Smooth muscle cell (in vitro differentiated cells): ENCODE results near the gene TMC3. TPM values are rescaled to one million over a fixed set of nuclear protein-coding genes. Genes with fewer than 3 reads are reported as not detected.

ENCODE experiments used
- DNase-seq: peaks from one replicate; lab custom pipeline; 2025; ENCODE audit not compliant: unreplicated experiment; lab: John Stamatoyannopoulos, UW
- H2AFZ ChIP-seq: fragments of 200-600 bp; sonication (generic); 2 replicates; pipeline ENCODE4 v1.6.0; 2016; ENCODE audit warnings: antibody characterized with exemption, low read depth, mild to moderate bottlenecking
- H3F3A ChIP-seq: fragments of 200-600 bp; sonication (generic); 2 replicates; pipeline ENCODE4 v1.6.0; 2017; ENCODE audit warnings: antibody characterized with exemption, low read depth
- H3K27ac ChIP-seq: fragments of 200-600 bp; sonication (generic); 2 replicates; pipeline ENCODE4 v1.5.1; 2016; ENCODE audit warnings: low read depth, mild to moderate bottlenecking
- H3K27me3 ChIP-seq: fragments of 200-600 bp; sonication (generic); 2 replicates; pipeline ENCODE4 v1.6.1; 2016; ENCODE audit warnings: low read depth, mild to moderate bottlenecking
- H3K36me3 ChIP-seq: fragments of 200-600 bp; sonication (generic); 2 replicates; pipeline ENCODE4 v1.5.1; 2016; ENCODE audit warnings: low read depth
- H3K4me1 ChIP-seq: fragments of 200-600 bp; sonication (generic); 2 replicates; pipeline ENCODE4 v1.5.1; 2016; ENCODE audit warnings: low read depth
- H3K4me2 ChIP-seq: fragments of 200-600 bp; sonication (generic); 2 replicates; pipeline ENCODE4 v1.6.0; 2016; ENCODE audit warnings: mild to moderate bottlenecking
- H3K4me3 ChIP-seq: fragments of 200-600 bp; sonication (generic); 2 replicates; pipeline ENCODE4 v1.5.1; 2016; ENCODE audit warnings: mild to moderate bottlenecking
- H3K79me2 ChIP-seq: fragments of 200-600 bp; sonication (generic); 2 replicates; pipeline ENCODE4 v1.6.0; 2016; ENCODE audit warnings: low read depth, mild to moderate bottlenecking
- H3K9ac ChIP-seq: fragments of 200-600 bp; sonication (generic); 2 replicates; pipeline ENCODE4 v1.6.0; 2016; ENCODE audit warnings: low read depth
- H3K9me3 ChIP-seq: fragments of 200-600 bp; sonication (generic); replicated peaks from 2 replicates; pipeline ENCODE4 v1.5.1; 2016; ENCODE audit warnings: low read depth
- H4K20me1 ChIP-seq: fragments of 200-600 bp; sonication (generic); 2 replicates; pipeline ENCODE4 v1.6.0; 2016; ENCODE audit warnings: low read depth
- WGBS: methylation state at CpG from one replicate; pipeline ENCODE4 v1.1.7; 2016; ENCODE audit warnings: low lambda C conversion rate; 5-methylcytosine and 5-hydroxymethylcytosine counted together
- polyA plus RNA-seq: library from polyadenylated mRNA; unstranded; fragments of >200 nt; fragmentation: Nextera tagmentation; extraction: Ambion mirVana; gene quantifications from 2 replicates; pipeline ENCODE4 v1.2.1, GENCODE V29; 2016
- total RNA-seq: library from RNA; depleted of rRNA; stranded (reverse); fragments of >200 nt; gene quantifications from 2 replicates; pipeline ENCODE4 v1.2.3, GENCODE V29; 2014
- TF ChIP-seq, protein P1 (sequence below): fragments of 200-600 bp; sonication (generic); IDR thresholded peaks from 2 replicates; pipeline ENCODE4 v1.5.1; 2017; ENCODE audit warnings: borderline replicate concordance, mild to moderate bottlenecking, antibody characterized with exemption; ENCODE audit not compliant: insufficient read depth, poor library complexity, severe bottlenecking

The TMC3 gene
- total and polyA plus RNA-seq, 2 experiments from 2014 or later = not detected

- Histone ChIP-seq H3K79me2 (no peaks in the 10 kb centered on the region), H3K9me3 (no peaks in the 10 kb centered on the region), H4K20me1 (no peaks in the 10 kb centered on the region), H3K4me2 (no peak overlapping the region), H3K4me1 (no peaks in the 10 kb centered on the region), H3K27ac (no peak overlapping the region), H3K9ac (no peak overlapping the region), H3F3A (no peaks in the 10 kb centered on the region), H3K4me3 (no peak overlapping the region), H3K27me3 (no peaks in the 10 kb centered on the region), H3K36me3 (no peaks in the 10 kb centered on the region), H2AFZ (no peak overlapping the region)
- no peak for DNase-seq
- WGBS = 85% methylated on average over 4 of the region's 4 CpGs
- TF ChIP-seq, protein P1, sequence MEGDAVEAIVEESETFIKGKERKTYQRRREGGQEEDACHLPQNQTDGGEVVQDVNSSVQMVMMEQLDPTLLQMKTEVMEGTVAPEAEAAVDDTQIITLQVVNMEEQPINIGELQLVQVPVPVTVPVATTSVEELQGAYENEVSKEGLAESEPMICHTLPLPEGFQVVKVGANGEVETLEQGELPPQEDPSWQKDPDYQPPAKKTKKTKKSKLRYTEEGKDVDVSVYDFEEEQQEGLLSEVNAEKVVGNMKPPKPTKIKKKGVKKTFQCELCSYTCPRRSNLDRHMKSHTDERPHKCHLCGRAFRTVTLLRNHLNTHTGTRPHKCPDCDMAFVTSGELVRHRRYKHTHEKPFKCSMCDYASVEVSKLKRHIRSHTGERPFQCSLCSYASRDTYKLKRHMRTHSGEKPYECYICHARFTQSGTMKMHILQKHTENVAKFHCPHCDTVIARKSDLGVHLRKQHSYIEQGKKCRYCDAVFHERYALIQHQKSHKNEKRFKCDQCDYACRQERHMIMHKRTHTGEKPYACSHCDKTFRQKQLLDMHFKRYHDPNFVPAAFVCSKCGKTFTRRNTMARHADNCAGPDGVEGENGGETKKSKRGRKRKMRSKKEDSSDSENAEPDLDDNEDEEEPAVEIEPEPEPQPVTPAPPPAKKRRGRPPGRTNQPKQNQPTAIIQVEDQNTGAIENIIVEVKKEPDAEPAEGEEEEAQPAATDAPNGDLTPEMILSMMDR = no peak
These were observed 76.1 kb downstream of the TMC3 start for GRCh38 chr15:81297603-81298575.

- 83% methylated on average over 3 of the region's 3 CpGs for WGBS
- no peaks in the 10 kb centered on the region for H3K27me3 ChIP-seq
- no peaks in the 10 kb centered on the region for H3K4me1 ChIP-seq
- no peaks in the 10 kb centered on the region for H4K20me1 ChIP-seq
- no peaks in the 10 kb centered on the region for H3K36me3 ChIP-seq
- no peaks in the 10 kb centered on the region for H3F3A ChIP-seq
- H3K9ac ChIP-seq = no peak overlapping the region
- no peak overlapping the region for H3K27ac ChIP-seq
- H3K9me3 ChIP-seq = no peaks in the 10 kb centered on the region
- H3K4me2 ChIP-seq = no peak overlapping the region
- H3K4me3 ChIP-seq = no peak overlapping the region
- H3K79me2 ChIP-seq = no peaks in the 10 kb centered on the region
- DNase-seq = no peak
- TF ChIP-seq, protein P1 = no peak
- no peak overlapping the region for H2AFZ ChIP-seq
These were observed 76.9 kb downstream of the TMC3 start for GRCh38 chr15:81297147-81297572.

DNA sequence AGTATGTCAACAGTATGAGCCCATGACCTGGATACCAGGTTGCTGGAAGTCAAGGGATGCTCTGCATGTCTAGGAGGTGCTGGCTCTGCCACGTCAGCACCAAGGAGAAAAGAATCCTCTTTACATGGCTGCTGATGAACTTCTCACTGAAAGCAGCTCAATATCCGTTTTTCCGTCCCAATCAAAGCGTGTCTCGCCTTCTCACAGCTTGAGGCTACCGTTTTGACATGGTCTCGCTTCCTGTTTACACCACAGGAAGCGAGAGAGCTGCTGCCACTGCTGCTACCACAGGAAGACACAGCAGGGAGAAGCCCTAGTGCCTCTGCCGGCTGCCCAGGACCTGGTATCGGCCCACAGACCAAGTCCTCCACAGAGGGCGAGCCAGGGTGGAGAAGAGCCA lies 77.3 kb downstream of the TMC3 start:
- no peaks in the 10 kb centered on the region for H3K36me3 ChIP-seq
- no peak overlapping the region for H2AFZ ChIP-seq
- H3K9me3 ChIP-seq = no peaks in the 10 kb centered on the region
- H3K27ac ChIP-seq = no peak overlapping the region
- H3K9ac ChIP-seq = no peak overlapping the region
- 81% methylated on average over 11 of the region's 11 CpGs for WGBS
- no peaks in the 10 kb centered on the region for H4K20me1 ChIP-seq
- no peaks in the 10 kb centered on the region for H3K27me3 ChIP-seq
- H3K4me1 ChIP-seq = no peaks in the 10 kb centered on the region
- H3F3A ChIP-seq = no peaks in the 10 kb centered on the region
- H3K4me3 ChIP-seq = no peak overlapping the region
- no peak overlapping the region for H3K4me2 ChIP-seq
- H3K79me2 ChIP-seq = no peaks in the 10 kb centered on the region
- TF ChIP-seq, protein P1 = no peak
- no peak for DNase-seq
